Activated naive CD4-positive, alpha-beta T cell treated with anti-CD3 and anti-CD28 coated beads, Interleukin-2, amount 50 U/mL, for 72 hours (primary cell): ENCODE results near the gene TIMM44. TPM values are rescaled to one million over a fixed set of nuclear protein-coding genes. Genes with fewer than 3 reads are reported as not detected.
"Not testable (repeated sequence)": the region's sequence is repeated elsewhere in the genome, so short reads cannot be mapped to it uniquely, and the experiment has no call there.

Source experiments
- ATAC-seq, 2 donors: fragments of 150-1000 bp; cut with Tn5 transposase; 2 replicates each; pipeline ENCODE4 v1.10.0; 2021; ENCODE audit warnings: mild to moderate bottlenecking in 2 of 2, moderate library complexity in 2 of 2
- DNase-seq, 2 donors: peaks; one replicate each; pipeline ENCODE4 v3.0.0; 2021 to 2022; ENCODE audit warnings: low spot score in 2 of 2
- H3K27ac Mint-ChIP-seq, 2 donors: one replicate each; pipeline ENCODE4 v1.8.0; 2022; ENCODE audit warnings: mild to moderate bottlenecking in 2 of 2, mixed read lengths in 2 of 2
- H3K36me3 Mint-ChIP-seq, 2 donors: one replicate each; pipeline ENCODE4 v1.8.0; 2022; ENCODE audit warnings: mixed read lengths in 2 of 2
- H3K9me3 Mint-ChIP-seq, 2 donors: one replicate each; pipeline ENCODE4 v1.8.0; 2022; ENCODE audit warnings: mixed read lengths in 2 of 2
- total RNA-seq, 2 donors: library from RNA; stranded (reverse); gene quantifications; one replicate each; pipeline ENCODE4 v1.2.3, GENCODE V29; 2022

Gene TIMM44
- total RNA-seq, 2 donors from 2014 or later: 66.0 to 99.3 TPM

GRCh38 chr19:7965259-7965841, 21.9 kb upstream of the TIMM44 start:
- Mint-ChIP-seq H3K27ac (peak overlapping the region; percentile 22 to 62), H3K36me3 (peaks cover 0 to 4% of the 10 kb centered on the region in 2 donors), H3K9me3 (no peaks in the 10 kb centered on the region)
- DNase-seq (no peak), ATAC-seq (no peak)

- DNase-seq: no peak
- Mint-ChIP-seq H3K27ac (no peak overlapping the region), H3K9me3 (no peaks in the 10 kb centered on the region), H3K36me3 (peaks cover 0 to 4% of the 10 kb centered on the region in 2 donors)
- no peak for ATAC-seq
Measured at GRCh38 chr19:7963566-7963965, 20.1 kb upstream of the TIMM44 start.

- Mint-ChIP-seq H3K27ac (peak overlapping the region in 1 of 2 donors; percentile 14), H3K9me3 (no peaks in the 10 kb centered on the region), H3K36me3 (peaks cover 0 to 4% of the 10 kb centered on the region in 2 donors)
- no peak for ATAC-seq
- no peak for DNase-seq
Measured at GRCh38 chr19:7962644-7963268, 19.3 kb upstream of the TIMM44 start.

- H3K36me3 Mint-ChIP-seq: no peaks in the 10 kb centered on the region
- DNase-seq (no peak), ATAC-seq (no peak)
- H3K27ac Mint-ChIP-seq: peak overlapping the region in 1 of 2 donors; percentile 88
- no peaks in the 10 kb centered on the region for H3K9me3 Mint-ChIP-seq
Measured at GRCh38 chr19:7961920-7962626, 18.6 kb upstream of the TIMM44 start.

- DNase-seq, H3K27ac Mint-ChIP-seq, H3K9me3 Mint-ChIP-seq, H3K36me3 Mint-ChIP-seq, ATAC-seq: not testable (repeated sequence)
Measured at GRCh38 chr19:7961082-7961481, 17.6 kb upstream of the TIMM44 start.

- ATAC-seq (no peak), DNase-seq (no peak)
- Mint-ChIP-seq H3K36me3 (no peaks in the 10 kb centered on the region), H3K27ac (no peak overlapping the region), H3K9me3 (no peaks in the 10 kb centered on the region)
Measured at GRCh38 chr19:7959211-7959610, 15.7 kb upstream of the TIMM44 start.

GRCh38 chr19:7955696-7956095, 12.2 kb upstream of the TIMM44 start:
- ATAC-seq: no peak

GRCh38 chr19:7953576-7953975, 10.1 kb upstream of the TIMM44 start:
- DNase-seq (no peak), ATAC-seq (no peak)
- H3K36me3 Mint-ChIP-seq: no peaks in the 10 kb centered on the region
- H3K9me3 Mint-ChIP-seq: no peaks in the 10 kb centered on the region
- H3K27ac Mint-ChIP-seq: no peak overlapping the region

More at GRCh38 chr19:7955696-7956095, 12.2 kb upstream of the TIMM44 start:
- no peak for DNase-seq
- no peaks in the 10 kb centered on the region for H3K9me3 Mint-ChIP-seq
- no peaks in the 10 kb centered on the region for H3K36me3 Mint-ChIP-seq
- H3K27ac Mint-ChIP-seq: no peak overlapping the region

- no peak for DNase-seq
- H3K36me3 Mint-ChIP-seq: no peaks in the 10 kb centered on the region
- H3K27ac Mint-ChIP-seq: peak overlapping the region; percentile 50 to 68
- no peaks in the 10 kb centered on the region for H3K9me3 Mint-ChIP-seq
- no peak for ATAC-seq
Measured at GRCh38 chr19:7953060-7953459, 9.6 kb upstream of the TIMM44 start.

- ATAC-seq: no peak
- Mint-ChIP-seq H3K9me3 (no peaks in the 10 kb centered on the region), H3K36me3 (peaks cover 0 to 6% of the 10 kb centered on the region in 2 donors), H3K27ac (no peak overlapping the region)
- DNase-seq: no peak
Measured at GRCh38 chr19:7947939-7948338, 4.5 kb upstream of the TIMM44 start.

GRCh38 chr19:7944177-7944761, 803 bp upstream of the TIMM44 start:
- ATAC-seq: peak; percentile 47 to 48
- peak; percentile 82 to 88 for DNase-seq
- peaks cover 10 to 20% of the 10 kb centered on the region in 2 donors for H3K36me3 Mint-ChIP-seq
- H3K9me3 Mint-ChIP-seq: no peaks in the 10 kb centered on the region
- H3K27ac Mint-ChIP-seq: peak overlapping the region; percentile 97 to 98

GRCh38 chr19:7942981-7943443, 454 bp downstream of the TIMM44 start:
- Mint-ChIP-seq H3K9me3 (no peaks in the 10 kb centered on the region), H3K27ac (peak overlapping the region; percentile 97 to 98), H3K36me3 (peaks cover 10 to 20% of the 10 kb centered on the region in 2 donors)
- ATAC-seq (peak; percentile 11 to 17), DNase-seq (peak in 1 of 2 donors; percentile 38)

GRCh38 chr19:7941895-7942596, 1.4 kb downstream of the TIMM44 start:
- ATAC-seq (no peak), DNase-seq (no peak)
- H3K27ac Mint-ChIP-seq: peak overlapping the region; percentile 97 to 98
- peaks cover 10 to 20% of the 10 kb centered on the region in 2 donors for H3K36me3 Mint-ChIP-seq
- H3K9me3 Mint-ChIP-seq: no peaks in the 10 kb centered on the region

GRCh38 chr19:7940841-7941240, 2.6 kb downstream of the TIMM44 start:
- Mint-ChIP-seq H3K27ac (no peak overlapping the region), H3K36me3 (peaks cover 10 to 20% of the 10 kb centered on the region in 2 donors), H3K9me3 (no peaks in the 10 kb centered on the region)
- ATAC-seq: no peak
- DNase-seq: no peak

- ATAC-seq: no peak
- Mint-ChIP-seq H3K9me3 (no peaks in the 10 kb centered on the region), H3K36me3 (no peaks in the 10 kb centered on the region), H3K27ac (no peak overlapping the region)
- DNase-seq: no peak
Measured at GRCh38 chr19:7934766-7935165, 8.7 kb downstream of the TIMM44 start.

GRCh38 chr19:7933828-7934725, 9.4 kb downstream of the TIMM44 start:
- H3K27ac Mint-ChIP-seq: no peak overlapping the region
- no peak for ATAC-seq
- H3K9me3 Mint-ChIP-seq: no peaks in the 10 kb centered on the region
- DNase-seq: no peak
- no peaks in the 10 kb centered on the region for H3K36me3 Mint-ChIP-seq
